Hepatocyte (in vitro differentiated cells): ENCODE measurements around the gene WDR54. TPM values are rescaled to one million over a fixed set of nuclear protein-coding genes. Genes with fewer than 3 reads are reported as not detected.
"Not testable (repeated sequence)": the region's sequence is repeated elsewhere in the genome, so short reads cannot be mapped to it uniquely, and the experiment has no call there.

Experiments used
- DNase-seq: peaks from one replicate; pipeline ENCODE4 v3.0.0-alpha.2; 2016; ENCODE audit warnings: low spot score
- H2AFZ ChIP-seq: fragments of 200-600 bp; sonication (generic); 2 replicates; pipeline ENCODE4 v1.6.0; 2016; ENCODE audit warnings: antibody characterized with exemption, mild to moderate bottlenecking
- H3K27ac ChIP-seq: fragments of 200-600 bp; sonication (generic); 2 replicates; pipeline ENCODE4 v1.5.1; 2016; ENCODE audit warnings: mild to moderate bottlenecking
- H3K27me3 ChIP-seq: fragments of 200-600 bp; sonication (generic); 2 replicates; pipeline ENCODE4 v1.6.1; 2016
- H3K36me3 ChIP-seq: fragments of 200-600 bp; sonication (generic); replicated peaks from 2 replicates; pipeline ENCODE4 v1.5.1; 2016; ENCODE audit warnings: low read depth; ENCODE audit not compliant: insufficient read depth
- H3K4me1 ChIP-seq: fragments of 200-600 bp; sonication (generic); 2 replicates; pipeline ENCODE4 v1.5.1; 2016; ENCODE audit warnings: mild to moderate bottlenecking, moderate library complexity; ENCODE audit not compliant: insufficient read depth
- H3K4me2 ChIP-seq: fragments of 200-600 bp; sonication (generic); 2 replicates; pipeline ENCODE4 v1.6.0; 2016
- H3K4me3 ChIP-seq: fragments of 200-600 bp; sonication (generic); 2 replicates; pipeline ENCODE4 v1.5.1; 2016; ENCODE audit warnings: mild to moderate bottlenecking
- H3K79me2 ChIP-seq: fragments of 200-600 bp; sonication (generic); 2 replicates; pipeline ENCODE4 v1.6.0; 2017; ENCODE audit warnings: mild to moderate bottlenecking
- H3K9me2 ChIP-seq: fragments of 200-600 bp; sonication (generic); replicated peaks from 2 replicates; pipeline ENCODE4 v1.6.0; 2017; ENCODE audit warnings: mild to moderate bottlenecking; ENCODE audit not compliant: insufficient read depth
- H3K9me3 ChIP-seq: fragments of 200-600 bp; sonication (generic); 2 replicates; pipeline ENCODE4 v1.5.1; 2016; ENCODE audit warnings: low read depth, mild to moderate bottlenecking
- H4K20me1 ChIP-seq: fragments of 200-600 bp; sonication (generic); 2 replicates; pipeline ENCODE4 v1.6.0; 2016; ENCODE audit warnings: mild to moderate bottlenecking; ENCODE audit not compliant: insufficient read depth, poor library complexity, severe bottlenecking
- CTCF ChIP-seq: fragments of 200-600 bp; sonication (generic); IDR thresholded peaks from 2 replicates; pipeline ENCODE4 v1.5.1; 2016; ENCODE audit warnings: antibody characterized with exemption, mild to moderate bottlenecking; ENCODE audit not compliant: poor library complexity
- EZH2 ChIP-seq: fragments of 200-600 bp; sonication (generic); IDR thresholded peaks from 2 replicates; pipeline ENCODE4 v1.6.1; 2016; ENCODE audit warnings: antibody characterized with exemption, mild to moderate bottlenecking, borderline replicate concordance
- EZH2phosphoT487 ChIP-seq: fragments of 200-600 bp; sonication (generic); IDR thresholded peaks from one replicate; pipeline ENCODE4 v1.6.1; 2018; ENCODE audit warnings: antibody characterized with exemption, mild to moderate bottlenecking, low read depth, moderate library complexity; ENCODE audit not compliant: unreplicated experiment, severe bottlenecking
- WGBS: methylation state at CpG from one replicate; pipeline ENCODE4 v1.1.6; 2016; ENCODE audit warnings: low lambda C conversion rate; ENCODE audit errors: missing lambda C conversion rate; 5-methylcytosine and 5-hydroxymethylcytosine counted together
- polyA plus RNA-seq: library from polyadenylated mRNA; unstranded; fragments of >200 nt; fragmentation: Nextera tagmentation; extraction: Ambion mirVana; gene quantifications from 2 replicates; pipeline ENCODE4 v1.2.1, GENCODE V29; 2016
- total RNA-seq: library from RNA; depleted of rRNA; stranded (reverse); fragments of >200 nt; gene quantifications from 2 replicates; pipeline ENCODE4 v1.2.3, GENCODE V29; 2014

The WDR54 gene
- total and polyA plus RNA-seq, 2 experiments from 2014 or later: 6.2 to 22.6 TPM

- Histone ChIP-seq H2AFZ (peak within 1 kb of the TSS; percentile 41), H4K20me1 (no peaks in the 10 kb centered on the region), H3K9me3 (no peaks in the 10 kb centered on the region), H3K4me2 (peak within 1 kb of the TSS; percentile 82), H3K4me1 (peaks cover 15% of the 10 kb centered on the region), H3K79me2 (peaks cover 34% of the 10 kb centered on the region), H3K4me3 (peak within 1 kb of the TSS; percentile 44), H3K9me2 (no peaks in the 10 kb centered on the region), H3K27ac (peak within 1 kb of the TSS; percentile 95), H3K36me3 (no peaks in the 10 kb centered on the region), H3K27me3 (no peaks in the 10 kb centered on the region)
- WGBS: 1% methylated on average over 31 of the region's 38 CpGs
- TF ChIP-seq EZH2phosphoT487 (no peak), CTCF (no peak), EZH2 (no peak)
- DNase-seq: peak; percentile 99
These were observed 36.8 kb downstream of the WDR54 start, which contains the start of gene WBP1 for GRCh38 chr2:74458132-74458937. WBP1 (plus strand) TSS chr2:74458438; CDS start chr2:74458603, 165 bp downstream.

GRCh38 chr2:74458938-74459363 is 37.4 kb downstream of the WDR54 start:
- H3K9me3 ChIP-seq: no peaks in the 10 kb centered on the region
- H3K4me1 ChIP-seq: peaks cover 18% of the 10 kb centered on the region
- H3K4me2 ChIP-seq: peak overlapping the region; percentile 82
- peak overlapping the region; percentile 41 for H2AFZ ChIP-seq
- no peaks in the 10 kb centered on the region for H4K20me1 ChIP-seq
- H3K9me2 ChIP-seq: no peaks in the 10 kb centered on the region
- TF ChIP-seq EZH2: no peak
- TF ChIP-seq EZH2phosphoT487: no peak
- TF ChIP-seq CTCF: no peak
- H3K36me3 ChIP-seq: no peaks in the 10 kb centered on the region
- peak overlapping the region; percentile 65 for H3K27ac ChIP-seq
- peak overlapping the region; percentile 44 for H3K4me3 ChIP-seq
- peaks cover 37% of the 10 kb centered on the region for H3K79me2 ChIP-seq
- no peaks in the 10 kb centered on the region for H3K27me3 ChIP-seq
- 7% methylated on average over 10 of the region's 10 CpGs for WGBS
- DNase-seq: no peak

GRCh38 chr2:74459503-74460118 is 38.1 kb downstream of the WDR54 start:
- DNase-seq, H3K4me3 ChIP-seq, H3K9me3 ChIP-seq, H3K27me3 ChIP-seq, H4K20me1 ChIP-seq, H2AFZ ChIP-seq, H3K27ac ChIP-seq, H3K9me2 ChIP-seq, H3K36me3 ChIP-seq: not testable (repeated sequence)
- peak overlapping the region; percentile 82 for H3K4me2 ChIP-seq
- peaks cover 22% of the 10 kb centered on the region for H3K4me1 ChIP-seq
- WGBS: 86% methylated on average over 11 of the region's 13 CpGs
- H3K79me2 ChIP-seq: peaks cover 44% of the 10 kb centered on the region

- H3K27me3 ChIP-seq, H3K9me3 ChIP-seq, H3K27ac ChIP-seq, DNase-seq, H3K9me2 ChIP-seq, H4K20me1 ChIP-seq, H3K36me3 ChIP-seq, H3K4me3 ChIP-seq, H2AFZ ChIP-seq: not testable (repeated sequence)
- H3K4me2 ChIP-seq: peak overlapping the region; percentile 82
- H3K79me2 ChIP-seq: peaks cover 47% of the 10 kb centered on the region
- whole genome bisulfite sequencing: 86% methylated on average over 10 of the region's 10 CpGs
- H3K4me1 ChIP-seq: peaks cover 22% of the 10 kb centered on the region
These were observed 38.7 kb downstream of the WDR54 start for GRCh38 chr2:74460187-74460586.
